Measurements from ENCODE around the gene PTPRM. TPM values are rescaled to one million over a fixed set of nuclear protein-coding genes. Genes with fewer than 3 reads are reported as not detected.

PTPRM gene
- total RNA-seq, 1 experiment from 2014 or later: 11.1 TPM

DNA sequence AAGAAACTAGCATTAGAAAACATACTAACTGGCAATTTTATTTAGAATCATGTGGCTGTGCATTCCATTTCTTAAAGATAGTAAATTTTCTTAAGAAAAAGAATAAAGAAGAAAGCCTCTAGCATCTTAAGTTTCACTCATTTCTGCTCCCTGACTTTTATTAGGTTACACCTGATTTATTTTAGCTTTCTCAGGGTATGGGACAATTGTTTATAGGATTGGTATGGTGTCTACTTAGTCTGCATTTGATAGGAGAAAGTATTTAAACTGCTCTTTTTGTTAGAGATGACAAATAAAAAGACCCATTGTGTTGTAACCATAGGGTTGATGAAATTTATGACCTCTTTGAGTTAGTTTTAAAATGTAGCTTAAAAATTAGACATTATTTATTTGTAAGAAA, 115.2 kb downstream of the PTPRM start (continued):
- no peak for TF ChIP-seq ELF4 (CRISPR knock-in tag; IDR thresholded peaks at IDR 0.05; ENCODE audit: low read depth)
- no peak for TF ChIP-seq NR2C2 (CRISPR knock-in tag; IDR thresholded peaks at IDR 0.05)
- no peak for TF ChIP-seq TP53 (CRISPR knock-in tag; IDR thresholded peaks at IDR 0.05)

DNA sequence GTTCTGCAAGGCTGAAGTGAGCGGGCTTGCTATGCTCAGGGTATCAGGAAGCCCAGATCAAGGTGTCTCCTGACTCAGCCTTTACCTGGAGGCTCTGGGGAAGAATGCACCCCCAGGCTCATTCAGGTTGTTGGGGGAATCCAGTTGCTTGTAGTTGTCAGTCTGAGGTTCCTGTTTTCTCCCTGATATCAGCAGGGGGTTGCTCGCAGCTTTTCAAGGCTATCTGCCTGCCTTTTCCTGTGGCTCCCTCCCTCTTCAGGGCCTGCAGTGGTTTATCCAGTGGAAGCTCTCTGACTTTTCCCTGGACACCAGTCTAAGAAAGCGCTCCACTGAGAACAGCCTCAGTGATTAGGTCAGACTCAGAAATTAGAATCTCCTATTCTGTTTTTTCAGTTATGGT, 116.6 kb downstream of the PTPRM start:
- no peaks in the 10 kb centered on the region for H3K27me3 Mint-ChIP-seq (ENCODE audit: low read depth)
- H3K9me3 Mint-ChIP-seq: no peaks in the 10 kb centered on the region
- ChIA-PET CTCF (interaction anchor here (1.0 to 1.1 kb wide), 4 partner anchors 18 to 106 kb away, joined by 3 read pairs; no protein-coding TSS in a partner anchor), POLR2A (no interaction called here)
- peaks cover 30% of the 10 kb centered on the region for H3K4me1 Mint-ChIP-seq
- DNase-seq (ENCODE audit: low spot score) (peak; percentile 54), ATAC-seq (peak; percentile 96)
- H3K27ac Mint-ChIP-seq: no peak overlapping the region
- no peak overlapping the region for H3K4me3 Mint-ChIP-seq
- no peaks in the 10 kb centered on the region for H3K36me3 Mint-ChIP-seq
- TF ChIP-seq, protein P1, sequence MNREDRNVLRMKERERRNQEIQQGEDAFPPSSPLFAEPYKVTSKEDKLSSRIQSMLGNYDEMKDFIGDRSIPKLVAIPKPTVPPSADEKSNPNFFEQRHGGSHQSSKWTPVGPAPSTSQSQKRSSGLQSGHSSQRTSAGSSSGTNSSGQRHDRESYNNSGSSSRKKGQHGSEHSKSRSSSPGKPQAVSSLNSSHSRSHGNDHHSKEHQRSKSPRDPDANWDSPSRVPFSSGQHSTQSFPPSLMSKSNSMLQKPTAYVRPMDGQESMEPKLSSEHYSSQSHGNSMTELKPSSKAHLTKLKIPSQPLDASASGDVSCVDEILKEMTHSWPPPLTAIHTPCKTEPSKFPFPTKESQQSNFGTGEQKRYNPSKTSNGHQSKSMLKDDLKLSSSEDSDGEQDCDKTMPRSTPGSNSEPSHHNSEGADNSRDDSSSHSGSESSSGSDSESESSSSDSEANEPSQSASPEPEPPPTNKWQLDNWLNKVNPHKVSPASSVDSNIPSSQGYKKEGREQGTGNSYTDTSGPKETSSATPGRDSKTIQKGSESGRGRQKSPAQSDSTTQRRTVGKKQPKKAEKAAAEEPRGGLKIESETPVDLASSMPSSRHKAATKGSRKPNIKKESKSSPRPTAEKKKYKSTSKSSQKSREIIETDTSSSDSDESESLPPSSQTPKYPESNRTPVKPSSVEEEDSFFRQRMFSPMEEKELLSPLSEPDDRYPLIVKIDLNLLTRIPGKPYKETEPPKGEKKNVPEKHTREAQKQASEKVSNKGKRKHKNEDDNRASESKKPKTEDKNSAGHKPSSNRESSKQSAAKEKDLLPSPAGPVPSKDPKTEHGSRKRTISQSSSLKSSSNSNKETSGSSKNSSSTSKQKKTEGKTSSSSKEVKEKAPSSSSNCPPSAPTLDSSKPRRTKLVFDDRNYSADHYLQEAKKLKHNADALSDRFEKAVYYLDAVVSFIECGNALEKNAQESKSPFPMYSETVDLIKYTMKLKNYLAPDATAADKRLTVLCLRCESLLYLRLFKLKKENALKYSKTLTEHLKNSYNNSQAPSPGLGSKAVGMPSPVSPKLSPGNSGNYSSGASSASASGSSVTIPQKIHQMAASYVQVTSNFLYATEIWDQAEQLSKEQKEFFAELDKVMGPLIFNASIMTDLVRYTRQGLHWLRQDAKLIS (CRISPR knock-in tag; IDR thresholded peaks at IDR 0.05; ENCODE audit: borderline replicate concordance): no peak
- TF ChIP-seq EMX1 (CRISPR knock-in tag; IDR thresholded peaks at IDR 0.05) (no peak), KAT7 (CRISPR knock-in tag; IDR thresholded peaks at IDR 0.05; ENCODE audit: borderline replicate concordance) (no peak), RELA (CRISPR knock-in tag; IDR thresholded peaks at IDR 0.05; ENCODE audit: borderline replicate concordance) (no peak), JAZF1 (CRISPR knock-in tag; IDR thresholded peaks at IDR 0.05) (no peak), CBFB (CRISPR knock-in tag; IDR thresholded peaks at IDR 0.05; ENCODE audit: low read depth) (no peak), SMAD4 (CRISPR knock-in tag; IDR thresholded peaks at IDR 0.05) (no peak), ZBTB21 (CRISPR knock-in tag; IDR thresholded peaks at IDR 0.05; ENCODE audit: borderline replicate concordance) (no peak), GRHL2 (CRISPR knock-in tag; IDR thresholded peaks at IDR 0.05; ENCODE audit: insufficient replicate concordance, severe bottlenecking) (no peak), NR1H2 (CRISPR knock-in tag; IDR thresholded peaks at IDR 0.05) (no peak)
- TF ChIP-seq, protein P2, sequence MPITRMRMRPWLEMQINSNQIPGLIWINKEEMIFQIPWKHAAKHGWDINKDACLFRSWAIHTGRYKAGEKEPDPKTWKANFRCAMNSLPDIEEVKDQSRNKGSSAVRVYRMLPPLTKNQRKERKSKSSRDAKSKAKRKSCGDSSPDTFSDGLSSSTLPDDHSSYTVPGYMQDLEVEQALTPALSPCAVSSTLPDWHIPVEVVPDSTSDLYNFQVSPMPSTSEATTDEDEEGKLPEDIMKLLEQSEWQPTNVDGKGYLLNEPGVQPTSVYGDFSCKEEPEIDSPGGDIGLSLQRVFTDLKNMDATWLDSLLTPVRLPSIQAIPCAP (CRISPR knock-in tag; IDR thresholded peaks at IDR 0.05): no peak
- TF ChIP-seq, protein P3, sequence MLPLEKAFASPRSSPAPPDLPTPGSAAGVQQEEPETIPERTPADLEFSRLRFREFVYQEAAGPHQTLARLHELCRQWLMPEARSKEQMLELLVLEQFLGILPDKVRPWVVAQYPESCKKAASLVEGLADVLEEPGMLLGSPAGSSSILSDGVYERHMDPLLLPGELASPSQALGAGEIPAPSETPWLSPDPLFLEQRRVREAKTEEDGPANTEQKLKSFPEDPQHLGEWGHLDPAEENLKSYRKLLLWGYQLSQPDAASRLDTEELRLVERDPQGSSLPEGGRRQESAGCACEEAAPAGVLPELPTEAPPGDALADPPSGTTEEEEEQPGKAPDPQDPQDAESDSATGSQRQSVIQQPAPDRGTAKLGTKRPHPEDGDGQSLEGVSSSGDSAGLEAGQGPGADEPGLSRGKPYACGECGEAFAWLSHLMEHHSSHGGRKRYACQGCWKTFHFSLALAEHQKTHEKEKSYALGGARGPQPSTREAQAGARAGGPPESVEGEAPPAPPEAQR (CRISPR knock-in tag; IDR thresholded peaks at IDR 0.05): no peak
- TF ChIP-seq, protein P4, sequence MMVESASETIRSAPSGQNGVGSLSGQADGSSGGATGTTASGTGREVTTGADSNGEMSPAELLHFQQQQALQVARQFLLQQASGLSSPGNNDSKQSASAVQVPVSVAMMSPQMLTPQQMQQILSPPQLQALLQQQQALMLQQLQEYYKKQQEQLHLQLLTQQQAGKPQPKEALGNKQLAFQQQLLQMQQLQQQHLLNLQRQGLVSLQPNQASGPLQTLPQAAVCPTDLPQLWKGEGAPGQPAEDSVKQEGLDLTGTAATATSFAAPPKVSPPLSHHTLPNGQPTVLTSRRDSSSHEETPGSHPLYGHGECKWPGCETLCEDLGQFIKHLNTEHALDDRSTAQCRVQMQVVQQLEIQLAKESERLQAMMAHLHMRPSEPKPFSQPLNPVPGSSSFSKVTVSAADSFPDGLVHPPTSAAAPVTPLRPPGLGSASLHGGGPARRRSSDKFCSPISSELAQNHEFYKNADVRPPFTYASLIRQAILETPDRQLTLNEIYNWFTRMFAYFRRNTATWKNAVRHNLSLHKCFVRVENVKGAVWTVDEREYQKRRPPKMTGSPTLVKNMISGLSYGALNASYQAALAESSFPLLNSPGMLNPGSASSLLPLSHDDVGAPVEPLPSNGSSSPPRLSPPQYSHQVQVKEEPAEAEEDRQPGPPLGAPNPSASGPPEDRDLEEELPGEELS (CRISPR knock-in tag; IDR thresholded peaks at IDR 0.05): no peak
- TF ChIP-seq, protein P5, sequence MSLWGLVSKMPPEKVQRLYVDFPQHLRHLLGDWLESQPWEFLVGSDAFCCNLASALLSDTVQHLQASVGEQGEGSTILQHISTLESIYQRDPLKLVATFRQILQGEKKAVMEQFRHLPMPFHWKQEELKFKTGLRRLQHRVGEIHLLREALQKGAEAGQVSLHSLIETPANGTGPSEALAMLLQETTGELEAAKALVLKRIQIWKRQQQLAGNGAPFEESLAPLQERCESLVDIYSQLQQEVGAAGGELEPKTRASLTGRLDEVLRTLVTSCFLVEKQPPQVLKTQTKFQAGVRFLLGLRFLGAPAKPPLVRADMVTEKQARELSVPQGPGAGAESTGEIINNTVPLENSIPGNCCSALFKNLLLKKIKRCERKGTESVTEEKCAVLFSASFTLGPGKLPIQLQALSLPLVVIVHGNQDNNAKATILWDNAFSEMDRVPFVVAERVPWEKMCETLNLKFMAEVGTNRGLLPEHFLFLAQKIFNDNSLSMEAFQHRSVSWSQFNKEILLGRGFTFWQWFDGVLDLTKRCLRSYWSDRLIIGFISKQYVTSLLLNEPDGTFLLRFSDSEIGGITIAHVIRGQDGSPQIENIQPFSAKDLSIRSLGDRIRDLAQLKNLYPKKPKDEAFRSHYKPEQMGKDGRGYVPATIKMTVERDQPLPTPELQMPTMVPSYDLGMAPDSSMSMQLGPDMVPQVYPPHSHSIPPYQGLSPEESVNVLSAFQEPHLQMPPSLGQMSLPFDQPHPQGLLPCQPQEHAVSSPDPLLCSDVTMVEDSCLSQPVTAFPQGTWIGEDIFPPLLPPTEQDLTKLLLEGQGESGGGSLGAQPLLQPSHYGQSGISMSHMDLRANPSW (CRISPR knock-in tag; conservative IDR thresholded peaks at IDR 0.05; ENCODE audit: low read depth): no peak
- TF ChIP-seq, protein P6, sequence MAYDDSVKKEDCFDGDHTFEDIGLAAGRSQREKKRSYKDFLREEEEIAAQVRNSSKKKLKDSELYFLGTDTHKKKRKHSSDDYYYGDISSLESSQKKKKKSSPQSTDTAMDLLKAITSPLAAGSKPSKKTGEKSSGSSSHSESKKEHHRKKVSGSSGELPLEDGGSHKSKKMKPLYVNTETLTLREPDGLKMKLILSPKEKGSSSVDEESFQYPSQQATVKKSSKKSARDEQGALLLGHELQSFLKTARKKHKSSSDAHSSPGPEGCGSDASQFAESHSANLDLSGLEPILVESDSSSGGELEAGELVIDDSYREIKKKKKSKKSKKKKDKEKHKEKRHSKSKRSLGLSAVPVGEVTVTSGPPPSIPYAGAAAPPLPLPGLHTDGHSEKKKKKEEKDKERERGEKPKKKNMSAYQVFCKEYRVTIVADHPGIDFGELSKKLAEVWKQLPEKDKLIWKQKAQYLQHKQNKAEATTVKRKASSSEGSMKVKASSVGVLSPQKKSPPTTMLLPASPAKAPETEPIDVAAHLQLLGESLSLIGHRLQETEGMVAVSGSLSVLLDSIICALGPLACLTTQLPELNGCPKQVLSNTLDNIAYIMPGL (CRISPR knock-in tag; IDR thresholded peaks at IDR 0.05): no peak
- TF ChIP-seq, protein P7, sequence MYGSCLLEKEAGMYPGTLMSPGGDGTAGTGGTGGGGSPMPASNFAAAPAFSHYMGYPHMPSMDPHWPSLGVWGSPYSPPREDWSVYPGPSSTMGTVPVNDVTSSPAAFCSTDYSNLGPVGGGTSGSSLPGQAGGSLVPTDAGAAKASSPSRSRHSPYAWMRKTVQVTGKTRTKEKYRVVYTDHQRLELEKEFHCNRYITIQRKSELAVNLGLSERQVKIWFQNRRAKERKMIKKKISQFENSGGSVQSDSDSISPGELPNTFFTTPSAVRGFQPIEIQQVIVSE (CRISPR knock-in tag; IDR thresholded peaks at IDR 0.05; ENCODE audit: borderline replicate concordance): no peak
- TF ChIP-seq, protein P8, sequence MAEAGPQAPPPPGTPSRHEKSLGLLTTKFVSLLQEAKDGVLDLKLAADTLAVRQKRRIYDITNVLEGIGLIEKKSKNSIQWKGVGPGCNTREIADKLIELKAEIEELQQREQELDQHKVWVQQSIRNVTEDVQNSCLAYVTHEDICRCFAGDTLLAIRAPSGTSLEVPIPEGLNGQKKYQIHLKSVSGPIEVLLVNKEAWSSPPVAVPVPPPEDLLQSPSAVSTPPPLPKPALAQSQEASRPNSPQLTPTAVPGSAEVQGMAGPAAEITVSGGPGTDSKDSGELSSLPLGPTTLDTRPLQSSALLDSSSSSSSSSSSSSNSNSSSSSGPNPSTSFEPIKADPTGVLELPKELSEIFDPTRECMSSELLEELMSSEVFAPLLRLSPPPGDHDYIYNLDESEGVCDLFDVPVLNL (CRISPR knock-in tag; IDR thresholded peaks at IDR 0.05; ENCODE audit: borderline replicate concordance, low read depth): no peak
